Heart right ventricle (tissue), 16 donors: ENCODE data around the gene FYTTD1. TPM values are rescaled to one million over a fixed set of nuclear protein-coding genes. Genes with fewer than 3 reads are reported as not detected.

Experiments
- ATAC-seq, 8 donors: fragments of 200-7000 bp; cut with Tn5 transposase; one replicate each; pipeline ENCODE4 v1.9.1; 2020; ENCODE audit warnings: mild to moderate bottlenecking in 8 of 8, moderate library complexity in 8 of 8, moderate number of reproducible peaks in 1 of 8
- DNase-seq, 2 donors: peaks; one replicate each; pipeline ENCODE4 v3.0.0-alpha.2; 2020
- H3K27ac ChIP-seq, 10 donors: fragments of 200-600 bp; sonication (generic) in 2 of 10; one replicate each; pipeline versions ENCODE4 v1.5.0 to v1.8.0; 2020 to 2022; ENCODE audit warnings: mild to moderate bottlenecking in 3 of 10
- H3K27me3 ChIP-seq, 7 donors: fragments of 200-600 bp; one replicate each; pipeline ENCODE4 v1.8.0; 2021 to 2022; ENCODE audit warnings: mild to moderate bottlenecking in 2 of 7
- H3K36me3 ChIP-seq, 9 donors: fragments of 200-600 bp; sonication (generic) in 1 of 9; one replicate each; pipeline versions ENCODE4 v1.5.0 to v1.8.0; 2020 to 2022; ENCODE audit warnings: mild to moderate bottlenecking in 2 of 9
- H3K4me1 ChIP-seq, 9 donors: fragments of 200-600 bp; sonication (generic) in 1 of 9; one replicate each; pipeline versions ENCODE4 v1.5.0 to v1.8.0; 2020 to 2022; ENCODE audit warnings: mild to moderate bottlenecking in 4 of 9
- H3K4me3 ChIP-seq, 10 donors: fragments of 200-600 bp; sonication (generic) in 2 of 10; one replicate each; pipeline versions ENCODE4 v1.5.0 to v1.8.0; 2020 to 2022; ENCODE audit warnings: mild to moderate bottlenecking in 7 of 10, moderate library complexity in 2 of 10
- H3K9me3 ChIP-seq, 11 donors: fragments of 200-600 bp in 10 of 11; sonication (generic) in 2 of 11; one replicate each; pipeline versions ENCODE4 v1.5.0 to v1.8.0; 2013 to 2022; ENCODE audit warnings: mild to moderate bottlenecking in 2 of 11, control low read depth in 1 of 11, moderate library complexity in 1 of 11
- CTCF ChIP-seq, 9 donors: fragments of 200-600 bp; sonication (generic) in 2 of 9; IDR thresholded peaks; one replicate each; pipeline versions ENCODE4 v1.5.0 to v1.8.0; 2021 to 2022; ENCODE audit warnings: antibody characterized with exemption in 9 of 9, mild to moderate bottlenecking in 5 of 9, moderate library complexity in 1 of 9
- WGBS, 2 donors: extraction: QIAGEN DNeasy Blood & Tissue Kit; methylation state at CpG; one replicate each; pipeline ENCODE4 v1.1.7; 2013; ENCODE audit warnings: inconsistent platforms in 1 of 2; 5-methylcytosine and 5-hydroxymethylcytosine counted together
- intact Hi-C, 10 donors: fragments of 100-400 bp; cut with DNase I; formaldehyde crosslinking; loops; one replicate each; pipeline versions ENCODE4 v1.11.1 to v1.14.2; 2022
- polyA plus RNA-seq, 2 donors: library from polyadenylated mRNA; stranded (reverse); fragments of 200-250 nt; gene quantifications; one replicate each; pipeline ENCODE4 v1.2.3, GENCODE V29; 2013
- total RNA-seq, 10 donors: library from RNA; stranded (reverse); fragmentation: NEBNext Ultra II Directional in 3 of 10; extraction: Animal tissue kit (Norgen Biotek cat#: 25700) in 3 of 10; gene quantifications; one replicate each; pipeline versions ENCODE4 v1.2.1 to v1.2.4, GENCODE V29; 2021 to 2023
- donor health status: Arrhythmogenic right ventricular cardiomyopathy.
- donor health status: ischemic (EF 13 %, LVEDD 7.1; RV severe dilation, severe dysfunction).
- donor health status: healthy with polysubstance abuse.
- donor health status: DM: no; HTN: yes; CAD: no.
- donor health status: DM: no; HTN: no; CAD: no.
- donor health status: ischemic (EF 25% LVEDD 6.9; RV normal size, moderate dysfunction).
- donor health status: ischemic (EF 25% LVEDD 5.7; RV mildly dilated, moderate dysfunction).
- donor health status: healthy.
- donor health status: DM: yes; HTN: yes; CAD: no.
- donor health status: Ischemic cardiomyopathy.
- donor health status: ischemic (EF 35%, LVEDD 5.7; RV mildly dilated, moderate dysfunction).
- donor health status: nonischemic (EF 11% LVEDD 7.7; RV severe dilation, severe dysfunction).
- donor health status: DM: yes; HTN: yes; CAD: no.
- donor health status: PGD.
- donor health status: ischemic (EF 29% LVEDD 5.4; RV normal size, mild dysfunction).
- donor health status: nonischemic (EF 23%, LVEDD 6.1; RV moderate dilation, normal function).

FYTTD1 gene
- total and polyA plus RNA-seq, 12 donors = 16.5 to 111 (median 77.9) TPM

- Histone ChIP-seq H3K4me1 (no peaks in the 10 kb centered on the region), H3K27ac (no peak overlapping the region), H3K27me3 (no peaks in the 10 kb centered on the region), H3K9me3 (no peaks in the 10 kb centered on the region), H3K36me3 (peaks cover 0 to 95% (median 49%) of the 10 kb centered on the region in 9 donors), H3K4me3 (no peak overlapping the region)
- 97% methylated on average over 3 of the region's 3 CpGs for WGBS, 2 donors
- DNase-seq (no peak), ATAC-seq (no peak)
- intact Hi-C loops = no loop called here
- TF ChIP-seq CTCF (IDR thresholded peaks at IDR 0.05) = no peak
Observed at GRCh38 chr3:197829397-197830045, 79.8 kb downstream of the FYTTD1 start.

- TF ChIP-seq CTCF (IDR thresholded peaks at IDR 0.05) = no peak
- intact Hi-C loops = no loop called here
- no peak for DNase-seq
- WGBS, 2 donors = 73 to 79% methylated on average over 6 of the region's 6 CpGs
- no peak for ATAC-seq
- Histone ChIP-seq H3K36me3 (peaks cover 0 to 100% (median 49%) of the 10 kb centered on the region in 9 donors), H3K4me1 (no peaks in the 10 kb centered on the region), H3K9me3 (no peaks in the 10 kb centered on the region), H3K4me3 (no peak overlapping the region), H3K27me3 (no peaks in the 10 kb centered on the region), H3K27ac (no peak overlapping the region)
Observed at GRCh38 chr3:197830308-197830966, 80.8 kb downstream of the FYTTD1 start.

- intact Hi-C loops = no loop called here
- Histone ChIP-seq H3K4me3 (no peak overlapping the region), H3K27me3 (no peaks in the 10 kb centered on the region), H3K36me3 (peaks cover 0 to 100% (median 53%) of the 10 kb centered on the region in 9 donors), H3K9me3 (no peaks in the 10 kb centered on the region), H3K4me1 (no peaks in the 10 kb centered on the region), H3K27ac (no peak overlapping the region)
- ATAC-seq (no peak), DNase-seq (no peak)
- no peak for TF ChIP-seq CTCF (IDR thresholded peaks at IDR 0.05)
- 93 to 97% methylated on average over 8 of the region's 8 CpGs for WGBS, 2 donors
Observed at GRCh38 chr3:197830967-197831313, 81.3 kb downstream of the FYTTD1 start.

GRCh38 chr3:197833930-197834715 lies 84.4 kb downstream of the FYTTD1 start:
- intact Hi-C loops = no loop called here
- Histone ChIP-seq H3K4me1 (no peaks in the 10 kb centered on the region), H3K27ac (no peak overlapping the region), H3K36me3 (peaks cover 0 to 100% (median 50%) of the 10 kb centered on the region in 9 donors), H3K9me3 (no peaks in the 10 kb centered on the region), H3K4me3 (no peak overlapping the region), H3K27me3 (no peaks in the 10 kb centered on the region)
- DNase-seq (no peak), ATAC-seq (no peak)
- TF ChIP-seq CTCF (IDR thresholded peaks at IDR 0.05) = no peak
- 92 to 93% methylated on average over 8 of the region's 8 CpGs for WGBS, 2 donors
